ENCODE data around the gene KCNK7.
A peak's percentile ranks its signal among the peaks of the same experiment; 100 is the strongest.

DNA sequence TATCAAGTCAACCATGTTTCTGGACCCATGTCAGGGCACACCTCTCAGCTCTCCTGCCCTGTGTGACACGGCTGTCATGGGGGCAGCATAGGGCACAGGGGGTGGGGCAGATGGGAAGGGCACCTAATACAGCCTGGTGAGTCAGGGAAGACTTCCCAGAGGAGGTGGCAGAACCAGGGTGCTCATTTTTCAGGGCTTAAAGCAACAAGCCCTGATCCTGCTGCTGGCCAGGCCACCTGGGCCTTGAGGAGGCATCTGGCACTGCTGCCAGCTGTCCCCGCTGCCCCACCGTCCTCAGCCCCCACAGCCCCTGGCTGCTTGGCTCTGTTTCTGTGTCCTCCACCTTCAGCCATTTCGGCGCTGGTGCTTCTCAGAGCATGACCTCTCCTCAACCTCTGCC, 14.1 kb upstream of the KCNK7 start:
- TF ChIP-seq POLR2A (IDR thresholded peaks at IDR 0.05; ENCODE audit: low read depth, low read length) = peak; percentile 44
- TF ChIP-seq, protein P1, sequence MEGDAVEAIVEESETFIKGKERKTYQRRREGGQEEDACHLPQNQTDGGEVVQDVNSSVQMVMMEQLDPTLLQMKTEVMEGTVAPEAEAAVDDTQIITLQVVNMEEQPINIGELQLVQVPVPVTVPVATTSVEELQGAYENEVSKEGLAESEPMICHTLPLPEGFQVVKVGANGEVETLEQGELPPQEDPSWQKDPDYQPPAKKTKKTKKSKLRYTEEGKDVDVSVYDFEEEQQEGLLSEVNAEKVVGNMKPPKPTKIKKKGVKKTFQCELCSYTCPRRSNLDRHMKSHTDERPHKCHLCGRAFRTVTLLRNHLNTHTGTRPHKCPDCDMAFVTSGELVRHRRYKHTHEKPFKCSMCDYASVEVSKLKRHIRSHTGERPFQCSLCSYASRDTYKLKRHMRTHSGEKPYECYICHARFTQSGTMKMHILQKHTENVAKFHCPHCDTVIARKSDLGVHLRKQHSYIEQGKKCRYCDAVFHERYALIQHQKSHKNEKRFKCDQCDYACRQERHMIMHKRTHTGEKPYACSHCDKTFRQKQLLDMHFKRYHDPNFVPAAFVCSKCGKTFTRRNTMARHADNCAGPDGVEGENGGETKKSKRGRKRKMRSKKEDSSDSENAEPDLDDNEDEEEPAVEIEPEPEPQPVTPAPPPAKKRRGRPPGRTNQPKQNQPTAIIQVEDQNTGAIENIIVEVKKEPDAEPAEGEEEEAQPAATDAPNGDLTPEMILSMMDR (IDR thresholded peaks at IDR 0.05; ENCODE audit: extremely low read depth in 1 of 2, insufficient read depth in 1 of 2, low read depth in 1 of 2, low read length in 2 of 2) = no peak
- no peak for TF ChIP-seq POLR2AphosphoS5 (IDR thresholded peaks at IDR 0.05; ENCODE audit: insufficient read depth, low read depth, low read length)
- no peak for TF ChIP-seq GATA2 (IDR thresholded peaks at IDR 0.05; ENCODE audit: insufficient read depth, insufficient read length, low read depth, low read length)
- TF ChIP-seq, protein P2, sequence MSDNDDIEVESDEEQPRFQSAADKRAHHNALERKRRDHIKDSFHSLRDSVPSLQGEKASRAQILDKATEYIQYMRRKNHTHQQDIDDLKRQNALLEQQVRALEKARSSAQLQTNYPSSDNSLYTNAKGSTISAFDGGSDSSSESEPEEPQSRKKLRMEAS (IDR thresholded peaks at IDR 0.05; ENCODE audit: insufficient read depth, insufficient read length) = no peak

Data from endothelial cell of umbilical vein (primary cell).